GM21390 (cell line): ENCODE data around the gene BBX.

ENCODE experiments used
- ATAC-seq: cut with Tn5 transposase; IDR thresholded peaks from one replicate; pipeline ENCODE4 v1.9.1; 2021; ENCODE audit not compliant: unreplicated experiment

BBX gene

GRCh38 chr3:107598926-107599771 is 76.4 kb downstream of the BBX start:
- ATAC-seq = peak; percentile 92

DNA sequence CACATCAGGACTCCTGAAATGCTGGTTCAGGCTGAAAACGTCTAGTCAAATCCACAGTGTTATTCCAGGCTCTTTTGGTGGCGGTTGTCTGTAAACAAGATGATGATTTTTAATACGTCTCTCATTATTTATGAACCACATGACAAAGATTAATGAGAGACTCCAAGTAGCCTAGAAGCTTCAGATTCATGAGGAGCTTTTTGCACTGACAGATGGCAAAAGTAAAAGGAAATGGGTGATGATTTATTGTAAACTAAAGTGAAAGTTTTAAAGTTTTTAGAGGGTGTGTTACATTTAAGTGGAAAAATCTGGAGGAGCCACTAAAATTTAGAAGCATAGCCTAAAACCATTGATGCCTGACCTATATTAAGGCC is 77.0 kb downstream of the BBX start:
- no peak for ATAC-seq

GRCh38 chr3:107600780-107601179 is 78.0 kb downstream of the BBX start:
- no peak for ATAC-seq

DNA sequence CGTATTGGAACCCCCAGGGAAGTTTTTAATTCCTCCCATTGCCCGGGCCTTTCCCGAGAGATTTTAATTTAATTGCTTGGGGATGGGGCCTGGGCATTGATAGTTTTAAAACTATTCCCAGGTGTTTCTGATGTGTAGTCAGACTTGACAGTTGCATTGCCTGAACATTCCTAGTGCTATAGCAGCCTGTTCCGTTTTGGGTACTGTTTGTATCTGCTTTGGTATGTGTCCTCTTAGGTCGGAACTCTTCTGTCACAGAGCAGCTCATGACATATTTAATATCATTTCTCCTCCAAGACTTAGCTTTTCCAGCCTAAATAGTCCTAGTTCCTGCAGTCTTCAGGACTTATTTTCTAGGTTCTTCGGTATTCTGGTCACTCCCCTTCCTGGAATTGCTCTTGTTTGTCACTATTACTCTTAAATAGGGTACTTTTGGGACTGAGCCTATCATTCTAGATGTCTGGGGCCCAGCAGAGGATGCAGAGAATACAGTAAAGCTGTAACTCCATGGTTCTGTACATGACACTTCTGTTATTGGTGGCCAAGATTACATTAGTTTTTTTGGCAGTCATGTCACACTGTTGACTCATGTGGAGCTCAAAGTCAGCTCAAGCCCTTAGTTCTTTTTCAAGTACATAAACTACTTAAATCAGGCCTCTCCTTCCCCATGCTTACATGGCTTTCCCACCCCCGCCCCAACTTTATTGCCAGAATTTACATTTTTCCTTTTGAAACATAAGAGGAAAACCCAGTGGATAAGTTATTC is 81.5 kb downstream of the BBX start:
- no peak for ATAC-seq

GRCh38 chr3:107611775-107612469 is 89.2 kb downstream of the BBX start:
- ATAC-seq = no peak

- no peak for ATAC-seq
Measured at GRCh38 chr3:107612664-107613084, 89.9 kb downstream of the BBX start.

DNA sequence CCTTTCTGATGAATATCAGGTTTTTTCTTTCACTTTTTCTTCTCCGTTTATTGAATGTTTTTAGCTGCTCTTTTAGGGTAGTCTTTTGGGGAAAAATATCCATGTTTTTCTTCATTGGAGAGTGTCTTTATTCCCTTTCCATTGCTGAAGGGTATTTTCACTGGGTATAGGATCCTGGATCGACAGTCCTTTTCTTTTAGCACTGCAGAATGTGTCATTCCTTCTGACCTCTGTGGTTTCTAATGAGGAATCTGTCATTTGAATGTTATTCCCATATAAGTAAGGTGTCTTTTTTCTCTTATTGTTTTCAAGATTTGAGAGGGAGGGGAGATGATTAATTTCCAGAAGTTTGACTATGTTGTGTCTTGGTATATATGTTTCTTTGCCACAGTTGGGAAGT is 96.8 kb downstream of the BBX start:
- no peak for ATAC-seq

DNA sequence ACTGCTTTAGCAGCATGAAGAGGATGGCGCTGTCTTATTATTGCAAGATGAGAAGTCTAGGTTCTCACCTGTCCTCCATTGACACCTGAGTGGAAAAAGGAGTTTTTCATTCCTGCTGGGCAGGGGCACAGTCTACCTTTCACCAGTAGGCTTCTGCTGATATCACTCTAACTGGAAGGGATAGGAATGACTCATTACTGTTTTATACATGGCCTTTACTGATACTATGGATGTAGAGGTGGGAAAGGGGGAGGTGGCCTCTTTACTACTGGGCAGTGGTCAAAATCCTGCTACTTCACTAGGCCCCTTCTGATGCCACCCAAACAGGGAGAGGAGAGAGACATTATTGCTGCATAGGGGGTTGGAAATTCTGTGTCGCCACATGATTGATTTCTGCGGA is 97.8 kb downstream of the BBX start:
- no peak for ATAC-seq

- no peak for ATAC-seq
Measured at GRCh38 chr3:107621465-107621864, 98.7 kb downstream of the BBX start.

- no peak for ATAC-seq
Measured at GRCh38 chr3:107627962-107628542, 105.3 kb downstream of the BBX start.

DNA sequence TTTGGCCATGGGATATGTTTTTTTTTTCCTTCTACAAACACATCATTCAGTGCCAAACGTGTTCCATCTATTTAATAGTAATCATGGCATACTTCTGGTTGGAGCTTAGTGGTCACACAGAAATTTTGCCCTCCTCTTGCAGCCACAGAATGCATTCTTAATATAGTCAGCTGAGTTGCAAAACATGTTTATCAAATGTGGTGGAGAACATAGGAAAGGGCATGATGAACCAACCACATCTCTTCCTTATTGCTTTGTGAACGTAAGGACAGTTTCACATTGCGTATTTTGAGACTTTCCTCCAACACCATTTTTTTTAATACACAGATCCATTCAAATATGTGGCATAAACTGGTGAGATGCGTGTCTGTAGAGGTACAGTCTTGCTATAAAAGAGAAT is 106.8 kb downstream of the BBX start:
- ATAC-seq = no peak

DNA sequence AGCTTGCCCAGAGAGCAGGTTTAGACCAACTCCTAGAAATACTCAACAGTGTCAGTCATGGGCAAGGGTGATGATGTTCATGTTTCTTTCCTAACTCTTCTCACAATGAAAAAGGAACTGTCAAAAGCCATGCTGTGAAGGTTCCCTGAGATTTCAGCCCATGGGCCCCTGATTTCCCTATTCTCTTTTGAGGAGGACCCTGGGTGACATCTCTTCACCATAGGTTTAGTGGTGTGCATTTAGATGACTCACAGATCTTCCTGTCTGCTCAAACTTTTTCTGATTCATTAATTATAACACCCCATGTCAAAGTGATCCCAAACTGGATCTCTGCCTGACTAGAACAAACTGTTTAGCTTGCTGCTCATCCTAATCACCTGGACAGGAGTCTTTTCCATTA is 108.0 kb downstream of the BBX start:
- no peak for ATAC-seq

DNA sequence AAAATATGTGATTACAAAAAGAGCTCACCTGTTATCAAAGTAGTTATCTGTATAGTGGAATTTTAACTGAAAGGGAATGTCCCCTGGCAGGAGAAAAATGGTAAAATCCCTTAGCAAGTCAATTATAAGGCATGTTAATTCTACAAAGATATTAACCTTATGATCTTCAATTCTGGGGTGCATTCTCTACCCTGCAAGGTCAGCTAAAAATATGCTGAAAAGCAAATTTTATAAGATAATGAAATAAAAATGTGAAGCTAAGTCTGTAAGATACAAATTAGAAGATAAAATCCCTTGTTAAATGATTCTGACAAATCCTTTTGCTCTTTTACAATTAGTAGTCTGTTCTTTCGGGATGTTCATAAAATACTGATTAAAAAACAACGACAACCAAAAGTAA is 109.8 kb downstream of the BBX start:
- no peak for ATAC-seq

DNA sequence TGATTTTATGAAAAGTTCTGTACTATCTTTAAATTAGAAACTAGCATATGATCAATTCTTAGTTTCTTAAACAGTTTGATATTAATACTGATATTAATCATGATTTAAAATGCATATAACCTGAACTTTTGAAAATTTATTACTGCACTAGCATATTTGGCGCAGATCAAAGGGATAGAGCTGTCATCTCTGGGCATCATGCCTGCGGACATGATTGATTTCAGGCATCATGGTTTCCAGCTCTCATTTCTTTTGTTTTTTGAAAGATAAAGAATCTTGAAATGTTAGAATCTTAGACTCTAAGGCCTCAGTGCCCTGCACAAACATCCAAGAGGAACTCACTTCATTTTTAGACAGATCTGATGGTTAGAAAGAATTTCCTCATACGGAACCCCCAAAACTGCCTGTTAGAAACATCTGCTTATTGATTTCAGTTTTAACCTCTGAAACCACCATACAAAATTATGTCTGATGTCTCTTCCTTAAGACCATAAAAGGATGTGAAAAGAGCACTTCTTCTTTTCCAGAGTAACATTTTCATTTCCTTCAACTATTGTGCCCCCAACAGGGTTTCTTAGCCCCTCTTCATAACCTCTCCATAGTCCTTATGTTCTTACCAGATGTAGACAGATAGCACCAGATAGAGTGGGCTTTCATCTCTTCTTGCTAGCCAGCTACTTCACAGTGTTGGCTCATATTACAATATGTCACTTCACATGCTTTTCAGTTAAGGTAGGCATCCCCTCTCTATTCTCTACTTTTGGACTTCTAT is 110.8 kb downstream of the BBX start:
- peak; percentile 92 for ATAC-seq

DNA sequence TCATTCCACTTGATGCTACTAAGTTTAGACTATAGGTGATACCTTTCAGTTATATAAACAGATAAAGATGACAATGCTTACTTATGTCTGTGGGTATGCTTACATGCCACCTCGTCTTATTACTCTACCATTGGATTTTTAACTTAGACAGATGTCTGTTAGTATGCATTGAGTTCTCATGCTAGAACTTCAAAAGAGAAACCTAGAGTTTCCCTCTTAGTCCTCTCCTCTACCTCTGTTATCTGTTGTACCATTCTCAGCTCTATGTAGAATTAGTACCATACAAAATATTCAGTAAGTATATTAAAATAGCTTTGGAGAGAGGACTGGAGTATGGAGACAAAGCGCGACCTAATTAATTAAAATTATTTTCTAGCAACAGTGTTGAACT is 111.3 kb downstream of the BBX start:
- ATAC-seq = peak; percentile 53

DNA sequence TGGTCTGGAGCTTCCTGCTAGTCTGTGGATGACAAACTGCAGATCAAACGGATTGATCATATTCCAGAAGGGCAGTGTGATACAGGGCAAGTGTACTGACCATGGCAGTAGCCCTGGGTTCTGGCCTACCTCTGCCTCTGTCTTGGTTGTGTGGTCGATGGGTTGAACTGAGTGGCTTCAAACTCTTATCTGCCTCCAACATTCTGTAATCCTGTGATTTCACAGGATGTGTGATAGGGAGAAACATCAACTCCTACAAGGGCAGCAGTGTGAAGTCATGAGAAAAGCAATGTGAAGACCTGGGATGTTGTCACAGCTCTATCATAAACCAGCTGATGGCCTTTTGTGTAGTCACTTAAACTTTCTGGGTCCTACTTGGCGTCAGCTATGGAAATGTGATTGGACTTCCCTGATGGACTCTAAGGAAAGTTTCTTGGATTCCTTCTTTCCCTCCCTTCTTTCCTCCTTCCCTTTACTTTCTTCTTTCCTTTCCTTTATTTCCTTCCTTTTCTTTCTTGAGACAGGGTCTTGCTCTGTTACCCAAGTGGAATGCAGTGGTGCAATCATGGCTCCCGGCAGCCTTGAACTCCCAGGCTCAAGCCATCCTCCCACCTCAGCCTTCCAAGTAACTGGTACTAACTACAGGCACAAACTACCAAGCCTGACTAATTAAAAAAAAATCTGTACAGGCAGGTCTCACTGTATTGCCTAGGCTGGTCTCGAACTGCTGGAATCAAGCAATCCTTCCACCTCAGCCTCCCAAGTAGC is 114.8 kb downstream of the BBX start:
- ATAC-seq = no peak

GRCh38 chr3:107641572-107642307 is 119.0 kb downstream of the BBX start:
- peak; percentile 89 for ATAC-seq

DNA sequence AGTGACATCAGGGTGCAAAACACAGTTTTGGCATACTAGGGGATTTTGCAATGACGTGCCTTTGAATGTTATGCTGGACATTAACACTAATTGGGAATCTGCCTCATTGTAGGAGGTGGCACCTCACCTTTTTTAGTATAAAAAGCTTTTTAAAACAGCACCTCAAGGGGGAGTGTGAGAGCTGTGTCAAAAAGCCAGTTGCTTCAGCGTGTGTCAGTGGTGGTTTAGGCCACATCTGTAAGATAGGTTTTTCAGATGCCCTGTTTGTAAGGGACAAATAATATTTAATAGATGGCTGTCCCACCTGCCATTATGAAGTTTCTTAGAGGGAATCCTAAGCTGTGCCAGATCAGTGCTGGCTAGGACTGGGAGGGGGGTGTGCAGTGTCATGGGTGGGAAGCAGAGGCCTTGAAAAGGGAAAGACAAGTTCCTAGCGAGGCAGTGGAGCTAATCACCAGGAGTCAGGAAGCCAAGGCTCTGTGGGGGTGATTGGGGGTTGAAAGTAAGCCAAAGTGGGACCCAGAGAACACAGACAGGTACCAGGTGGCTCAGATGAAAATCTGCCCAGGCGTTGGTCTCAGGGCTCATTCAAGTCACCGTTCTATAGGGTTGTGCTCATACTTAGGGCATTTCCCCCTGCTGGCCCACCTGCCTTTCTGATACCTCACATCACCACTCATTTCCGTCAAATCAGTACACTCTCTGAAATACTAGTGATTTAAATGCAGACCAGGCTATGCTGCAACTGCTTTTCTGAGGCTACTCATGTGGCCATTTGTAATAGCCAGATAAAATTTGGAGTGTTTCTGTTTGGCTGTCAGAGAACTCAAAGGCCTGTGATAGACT is 120.5 kb downstream of the BBX start:
- no peak for ATAC-seq
